Lower lobe of right lung (tissue), 2 donors: ENCODE results near the gene LHFPL6. TPM values are rescaled to one million over a fixed set of nuclear protein-coding genes. Genes with fewer than 3 reads are reported as not detected.

Source experiments
- ATAC-seq, 2 donors: fragments of 200-7000 bp; cut with Tn5 transposase; one replicate each; pipeline ENCODE4 v1.9.1; 2020 to 2022; ENCODE audit warnings: mild to moderate bottlenecking in 2 of 2, moderate library complexity in 2 of 2
- DNase-seq: peaks from one replicate; pipeline ENCODE4 v3.0.0-alpha.2; 2020
- H3K27ac ChIP-seq: fragments of 200-600 bp; one replicate; pipeline ENCODE4 v1.8.0; 2022
- H3K27me3 ChIP-seq: fragments of 200-600 bp; one replicate; pipeline ENCODE4 v1.8.0; 2022; ENCODE audit warnings: low read depth
- H3K36me3 ChIP-seq: fragments of 200-600 bp; one replicate; pipeline ENCODE4 v1.8.0; 2022; ENCODE audit warnings: mild to moderate bottlenecking
- H3K4me1 ChIP-seq: fragments of 200-600 bp; one replicate; pipeline ENCODE4 v1.8.0; 2022
- H3K4me3 ChIP-seq: fragments of 200-600 bp; one replicate; pipeline ENCODE4 v1.8.0; 2022; ENCODE audit warnings: mild to moderate bottlenecking
- H3K9me3 ChIP-seq: fragments of 200-600 bp; one replicate; pipeline ENCODE4 v1.8.0; 2022
- intact Hi-C: fragments of 100-400 bp; cut with DNase I; formaldehyde crosslinking; loops from one replicate; pipeline ENCODE4 v1.11.0; 2022
- total RNA-seq: library from RNA; stranded (reverse); fragmentation: NEBNext Ultra II Directional; extraction: Animal tissue kit (Norgen Biotek cat#: 25700); gene quantifications from one replicate; pipeline ENCODE4 v1.2.1, GENCODE V29; 2021
- TF ChIP-seq, protein P1 (sequence below): fragments of 200-600 bp; IDR thresholded peaks from one replicate; pipeline ENCODE4 v1.8.0; 2022; ENCODE audit warnings: antibody characterized with exemption, mild to moderate bottlenecking
- donor health status: DM: no; HTN: yes; CAD: no; lungs with severe emphysema.

The LHFPL6 gene
- total RNA-seq, 1 donor from 2014 or later: 68.7 TPM

DNA sequence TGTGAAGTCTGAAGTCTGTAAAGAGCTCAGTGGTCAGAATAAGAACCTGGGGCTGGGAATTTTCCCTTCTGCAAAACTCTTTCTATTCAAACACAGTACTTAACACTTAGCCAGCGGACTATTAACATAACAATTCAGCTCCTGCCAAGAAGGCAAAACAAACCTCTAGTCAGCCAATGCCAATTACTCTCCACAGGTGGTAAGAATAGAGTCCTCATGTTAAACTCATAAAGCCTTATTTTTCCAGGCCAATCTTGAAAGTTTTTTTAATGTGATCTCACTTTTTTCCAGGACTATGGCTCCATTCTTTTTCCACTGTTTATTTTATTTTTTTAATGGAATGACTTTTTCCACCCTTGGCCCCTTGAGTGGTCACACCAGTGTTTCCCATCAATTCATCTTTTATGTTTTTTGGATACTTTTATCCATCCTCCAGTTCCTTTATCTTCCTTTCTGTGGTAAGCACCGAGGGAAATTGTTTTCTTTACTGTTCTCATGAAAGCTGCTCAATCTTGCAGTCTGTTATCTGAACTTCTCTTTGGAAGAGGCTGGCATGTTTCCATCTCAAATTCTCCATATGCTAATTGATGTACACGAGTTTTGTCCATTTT is 217.3 kb downstream of the LHFPL6 start:
- H3K4me1 ChIP-seq: peaks cover 10% of the 10 kb centered on the region
- H3K9me3 ChIP-seq: no peaks in the 10 kb centered on the region
- ATAC-seq (peak; percentile 52 to 74), DNase-seq (no peak)
- H3K4me3 ChIP-seq: no peak overlapping the region
- intact Hi-C loops: no loop called here
- TF ChIP-seq, protein P1, sequence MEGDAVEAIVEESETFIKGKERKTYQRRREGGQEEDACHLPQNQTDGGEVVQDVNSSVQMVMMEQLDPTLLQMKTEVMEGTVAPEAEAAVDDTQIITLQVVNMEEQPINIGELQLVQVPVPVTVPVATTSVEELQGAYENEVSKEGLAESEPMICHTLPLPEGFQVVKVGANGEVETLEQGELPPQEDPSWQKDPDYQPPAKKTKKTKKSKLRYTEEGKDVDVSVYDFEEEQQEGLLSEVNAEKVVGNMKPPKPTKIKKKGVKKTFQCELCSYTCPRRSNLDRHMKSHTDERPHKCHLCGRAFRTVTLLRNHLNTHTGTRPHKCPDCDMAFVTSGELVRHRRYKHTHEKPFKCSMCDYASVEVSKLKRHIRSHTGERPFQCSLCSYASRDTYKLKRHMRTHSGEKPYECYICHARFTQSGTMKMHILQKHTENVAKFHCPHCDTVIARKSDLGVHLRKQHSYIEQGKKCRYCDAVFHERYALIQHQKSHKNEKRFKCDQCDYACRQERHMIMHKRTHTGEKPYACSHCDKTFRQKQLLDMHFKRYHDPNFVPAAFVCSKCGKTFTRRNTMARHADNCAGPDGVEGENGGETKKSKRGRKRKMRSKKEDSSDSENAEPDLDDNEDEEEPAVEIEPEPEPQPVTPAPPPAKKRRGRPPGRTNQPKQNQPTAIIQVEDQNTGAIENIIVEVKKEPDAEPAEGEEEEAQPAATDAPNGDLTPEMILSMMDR: no peak
- H3K27me3 ChIP-seq: no peaks in the 10 kb centered on the region
- H3K27ac ChIP-seq: no peak overlapping the region
- no peaks in the 10 kb centered on the region for H3K36me3 ChIP-seq

DNA sequence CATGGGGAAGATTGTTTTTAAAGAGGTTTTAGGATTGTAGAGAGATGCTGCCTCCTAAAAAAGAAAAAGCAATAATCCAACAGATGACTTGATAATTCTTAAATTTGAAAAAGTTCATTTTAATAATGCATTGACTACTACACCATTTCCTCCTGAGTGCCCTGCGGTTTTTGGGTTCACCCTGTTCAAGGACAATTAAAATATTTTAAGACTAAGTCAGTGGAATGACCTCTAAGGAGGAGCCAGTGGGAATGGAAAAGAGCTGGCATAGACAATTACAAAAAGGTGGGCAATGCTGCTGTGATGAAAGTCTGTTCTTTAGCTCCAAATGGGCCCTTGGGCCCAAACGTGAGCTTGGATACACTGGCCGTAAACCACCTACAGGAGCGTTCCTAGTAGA is 217.8 kb downstream of the LHFPL6 start:
- Histone ChIP-seq H3K36me3 (no peaks in the 10 kb centered on the region), H3K27ac (no peak overlapping the region), H3K27me3 (no peaks in the 10 kb centered on the region), H3K4me1 (peaks cover 10% of the 10 kb centered on the region), H3K9me3 (no peaks in the 10 kb centered on the region), H3K4me3 (no peak overlapping the region)
- DNase-seq: no peak
- ATAC-seq: peak in 1 of 2 donors; percentile 9
- TF ChIP-seq, protein P1: no peak
- intact Hi-C loops: no loop called here

DNA sequence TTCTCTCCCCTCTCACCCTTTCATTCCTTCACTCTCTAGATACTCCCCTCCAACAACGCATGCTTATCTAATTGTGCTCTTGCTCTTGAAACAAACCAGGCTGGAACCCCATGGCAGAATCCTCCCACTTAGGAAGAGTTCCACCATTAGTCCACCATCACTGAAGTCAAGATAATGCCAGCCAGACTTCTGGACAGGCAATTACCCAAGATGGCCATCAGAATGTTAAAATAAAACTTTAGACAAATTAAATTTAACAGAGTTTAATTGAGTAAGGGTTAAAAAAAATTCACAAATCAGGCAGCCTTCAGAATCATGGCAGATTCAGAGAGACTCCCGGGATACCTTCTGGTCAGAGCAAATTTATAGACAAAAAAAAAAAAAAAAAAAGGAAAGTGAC is 221.5 kb downstream of the LHFPL6 start:
- no peak overlapping the region for H3K4me3 ChIP-seq
- TF ChIP-seq, protein P1: no peak
- H3K36me3 ChIP-seq: no peaks in the 10 kb centered on the region
- peaks cover 7% of the 10 kb centered on the region for H3K4me1 ChIP-seq
- H3K9me3 ChIP-seq: no peaks in the 10 kb centered on the region
- no peak for ATAC-seq
- intact Hi-C loops: no loop called here
- no peaks in the 10 kb centered on the region for H3K27me3 ChIP-seq
- no peak for DNase-seq
- H3K27ac ChIP-seq: no peak overlapping the region

DNA sequence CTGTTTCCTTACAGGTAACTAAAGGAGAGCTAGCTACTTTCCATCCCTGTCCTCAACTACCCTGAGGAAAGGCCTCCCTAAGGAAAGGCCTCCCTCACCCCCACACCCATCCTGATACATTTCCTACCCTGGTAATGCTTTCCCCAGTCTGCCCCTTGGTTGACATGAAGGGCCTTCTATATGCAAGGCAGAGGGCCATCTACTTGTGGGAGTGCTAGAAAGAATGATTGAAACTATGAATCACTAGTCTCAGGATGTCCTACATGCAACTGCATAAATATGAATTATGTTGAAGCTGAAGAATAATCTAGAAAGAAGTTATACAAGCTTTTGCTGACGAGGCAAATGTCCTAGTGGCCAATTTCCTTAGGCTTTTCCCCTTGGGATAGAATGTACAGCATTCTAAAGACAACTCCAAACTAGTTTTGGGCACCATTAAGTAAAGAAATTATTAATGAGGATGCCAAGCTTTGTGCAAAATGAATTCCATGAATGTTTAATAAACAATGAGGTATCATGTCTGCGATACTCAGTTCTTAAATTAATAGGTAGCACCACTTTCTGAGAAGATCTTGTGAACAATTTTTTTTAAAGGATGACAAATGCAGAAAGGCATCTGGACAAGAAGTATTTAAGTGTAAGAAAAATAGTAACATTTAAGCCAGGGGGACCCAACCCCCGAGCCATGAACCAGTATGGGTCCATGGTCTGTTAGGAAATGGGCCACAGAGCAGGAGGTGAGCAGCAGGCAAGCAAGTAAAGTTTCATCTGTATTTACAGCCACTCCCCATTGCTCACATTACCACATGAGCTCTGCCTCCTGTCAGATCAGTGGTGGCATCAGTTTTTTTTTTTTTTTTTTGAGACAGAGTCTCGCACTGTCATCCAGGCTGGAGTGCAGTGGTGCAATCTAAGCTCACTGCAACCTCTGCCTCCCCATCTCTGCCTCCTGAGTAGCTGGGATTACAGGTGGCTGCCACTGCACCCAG is 223.0 kb downstream of the LHFPL6 start:
- Histone ChIP-seq H3K27ac (no peak overlapping the region), H3K4me1 (no peaks in the 10 kb centered on the region), H3K36me3 (no peaks in the 10 kb centered on the region), H3K4me3 (no peak overlapping the region), H3K9me3 (no peaks in the 10 kb centered on the region), H3K27me3 (no peaks in the 10 kb centered on the region)
- no peak for ATAC-seq
- TF ChIP-seq, protein P1: no peak
- DNase-seq: no peak
- intact Hi-C loops: no loop called here

DNA sequence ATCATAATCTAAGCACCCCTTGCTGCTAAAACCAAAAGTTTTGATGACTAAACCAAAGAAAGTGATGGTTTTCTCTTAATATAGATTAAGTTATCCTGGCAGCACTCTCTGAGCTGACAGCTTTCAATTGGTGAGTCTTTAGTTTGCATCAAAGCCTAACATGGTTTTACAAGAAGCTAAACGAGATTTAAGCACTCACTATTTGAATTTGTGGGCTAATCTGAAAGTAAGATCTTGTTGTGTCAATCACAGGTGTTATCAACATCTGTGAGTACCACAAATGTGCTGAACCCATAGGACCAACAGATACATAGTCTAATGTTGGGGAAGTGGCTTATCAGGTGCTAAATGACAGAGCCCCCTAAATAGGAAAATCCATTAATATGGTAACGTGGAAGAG is 223.9 kb downstream of the LHFPL6 start:
- H3K27ac ChIP-seq: no peak overlapping the region
- TF ChIP-seq, protein P1: no peak
- intact Hi-C loops: no loop called here
- H3K27me3 ChIP-seq: no peaks in the 10 kb centered on the region
- ATAC-seq: no peak
- DNase-seq: no peak
- H3K36me3 ChIP-seq: no peaks in the 10 kb centered on the region
- H3K4me3 ChIP-seq: no peak overlapping the region
- no peaks in the 10 kb centered on the region for H3K9me3 ChIP-seq
- no peaks in the 10 kb centered on the region for H3K4me1 ChIP-seq
